IMR-90 (cell line): Measurements from ENCODE around the gene FBXO28. TPM values are rescaled to one million over a fixed set of nuclear protein-coding genes. Genes with fewer than 3 reads are reported as not detected.

Experiments used
- ATAC-seq: fragments of 200-7000 bp; cut with Tn5 transposase; 2 replicates; pipeline ENCODE4 v1.9.1; 2020; ENCODE audit warnings: low read depth, mild to moderate bottlenecking, moderate library complexity
- BruUV-seq: library from RNA; stranded (reverse); fragments of 400-500 nt; replicated peaks from 2 replicates; lab custom pipeline; 2021; lab: Mats Ljungman, UMichigan
- CTCF ChIA-PET: fragments of 300-600 bp; formaldehyde crosslinking; extraction: SDS; loops from one replicate; lab custom pipeline; 2021; ENCODE audit warnings: antibody characterized with exemption; lab: Yijun Ruan, JAX
- POLR2A ChIA-PET: fragments of 300-600 bp; sonication (Branson Sonifier 250); formaldehyde crosslinking; loops from one replicate; lab custom pipeline; 2022; ENCODE audit warnings: antibody characterized with exemption; ENCODE audit not compliant: unreplicated experiment; lab: Charles Lee
- DNase-seq: peaks from one replicate; pipeline ENCODE4 v3.0.0; 2013
- H2AFZ ChIP-seq: replicated peaks from 2 replicates; pipeline ENCODE3; 2013; ENCODE audit warnings: low read length, mild to moderate bottlenecking; ENCODE audit not compliant: poor library complexity
- H2AK5ac ChIP-seq: 2 replicates; pipeline ENCODE4 v1.6.1; 2013; ENCODE audit warnings: low read depth, low read length, inconsistent platforms
- H2AK9ac ChIP-seq: replicated peaks from 2 replicates; pipeline ENCODE3; 2013; ENCODE audit warnings: mild to moderate bottlenecking, low read depth, low read length, moderate library complexity; ENCODE audit not compliant: poor library complexity
- H2BK120ac ChIP-seq: 2 replicates; pipeline ENCODE4 v1.6.1; 2013; ENCODE audit warnings: low read depth, low read length, inconsistent platforms
- H2BK15ac ChIP-seq: 3 replicates; pipeline ENCODE4 v1.6.1; 2013; ENCODE audit warnings: low read depth, low read length, inconsistent platforms
- H2BK20ac ChIP-seq: 2 replicates; pipeline ENCODE4 v1.6.1; 2013; ENCODE audit warnings: low read depth, mild to moderate bottlenecking, inconsistent platforms, low read length, moderate library complexity
- H2BK5ac ChIP-seq: 2 replicates; pipeline ENCODE4 v1.6.1; 2013; ENCODE audit warnings: mild to moderate bottlenecking, low read depth, low read length, inconsistent platforms; ENCODE audit not compliant: poor library complexity, severe bottlenecking
- H3K14ac ChIP-seq: replicated peaks from 2 replicates; pipeline ENCODE4 v1.6.1; 2013; ENCODE audit warnings: low read depth, low read length, inconsistent platforms
- H3K18ac ChIP-seq: 2 replicates; pipeline ENCODE4 v1.6.1; 2013; ENCODE audit warnings: low read depth, low read length, control low read depth
- H3K23ac ChIP-seq: 2 replicates; pipeline ENCODE4 v1.6.1; 2013; ENCODE audit warnings: low read depth, low read length, inconsistent platforms
- H3K27ac ChIP-seq: 2 replicates; pipeline ENCODE4 v1.5.1; 2013; ENCODE audit warnings: mild to moderate bottlenecking, control low read depth, low read length; ENCODE audit not compliant: insufficient read depth
- H3K27me3 ChIP-seq: 2 replicates; pipeline ENCODE4 v1.6.1; 2013; ENCODE audit warnings: low read length; ENCODE audit not compliant: control insufficient read depth, insufficient read depth
- H3K36me3 ChIP-seq: 2 replicates; pipeline ENCODE4 v1.6.1; 2013; ENCODE audit warnings: low read length, mixed read lengths; ENCODE audit not compliant: control insufficient read depth, insufficient read depth
- H3K4ac ChIP-seq: 2 replicates; pipeline ENCODE4 v1.6.1; 2013; ENCODE audit warnings: low read depth, low read length, inconsistent platforms
- H3K4me1 ChIP-seq: 2 replicates; pipeline ENCODE4 v1.6.1; 2013; ENCODE audit warnings: low read length, mixed read lengths; ENCODE audit not compliant: control insufficient read depth, insufficient read depth
- H3K4me2 ChIP-seq: 2 replicates; pipeline ENCODE4 v1.6.1; 2013; ENCODE audit warnings: low read depth, mild to moderate bottlenecking, control low read depth, low read length, moderate library complexity
- H3K4me3 ChIP-seq: 2 replicates; pipeline ENCODE4 v1.5.1; 2013; ENCODE audit warnings: low read depth, mild to moderate bottlenecking, control low read depth, low read length, moderate library complexity; ENCODE audit not compliant: insufficient read depth
- H3K56ac ChIP-seq: 2 replicates; pipeline ENCODE4 v1.6.1; 2013; ENCODE audit warnings: low read length, inconsistent platforms; ENCODE audit not compliant: insufficient read depth; ENCODE audit errors: extremely low read depth
- H3K79me1 ChIP-seq, 2 experiments: 2 replicates each; pipeline ENCODE4 v1.6.1; 2013; ENCODE audit warnings: low read length in 2 of 2, inconsistent platforms in 1 of 2, low read depth in 1 of 2
- H3K9ac ChIP-seq: 2 replicates; pipeline ENCODE4 v1.6.1; 2013; ENCODE audit warnings: low read depth, low read length, control low read depth
- H3K9me1 ChIP-seq: 2 replicates; pipeline ENCODE4 v1.6.1; 2013; ENCODE audit warnings: low read length, inconsistent platforms; ENCODE audit not compliant: insufficient read depth
- H3K9me3 ChIP-seq: 2 replicates; pipeline ENCODE4 v1.6.1; 2013; ENCODE audit warnings: low read length; ENCODE audit not compliant: control insufficient read depth, insufficient read depth
- H4K20me1 ChIP-seq: 2 replicates; pipeline ENCODE4 v1.6.1; 2013; ENCODE audit warnings: low read length, inconsistent platforms; ENCODE audit not compliant: insufficient read depth
- H4K5ac ChIP-seq: 2 replicates; pipeline ENCODE4 v1.6.1; 2013; ENCODE audit warnings: mild to moderate bottlenecking, low read depth, low read length, control low read depth
- H4K8ac ChIP-seq, 2 experiments: 2 replicates each; pipeline ENCODE4 v1.6.1; 2013; ENCODE audit warnings: low read depth in 2 of 2, low read length in 2 of 2, control low read depth in 1 of 2, inconsistent platforms in 1 of 2
- H4K91ac ChIP-seq: 2 replicates; pipeline ENCODE4 v1.6.1; 2013; ENCODE audit warnings: low read depth, low read length, inconsistent platforms; ENCODE audit not compliant: insufficient read depth
- BHLHE40 ChIP-seq: fragments of 150-350 bp; IDR thresholded peaks from 2 replicates; pipeline ENCODE4 v1.6.1; 2016; ENCODE audit warnings: mild to moderate bottlenecking, low read depth, low read length
- CEBPB ChIP-seq: IDR thresholded peaks from 2 replicates; pipeline ENCODE4 v1.6.1; 2012; ENCODE audit warnings: low read depth, low read length, improper control_type of control experiment
- CHD1 ChIP-seq: IDR thresholded peaks from 2 replicates; pipeline ENCODE4 v1.6.1; 2012; ENCODE audit warnings: low read depth, low read length, improper control_type of control experiment
- FOS ChIP-seq: fragments of 150-350 bp; IDR thresholded peaks from 2 replicates; pipeline ENCODE4 v1.6.1; 2016; ENCODE audit warnings: low read depth, low read length
- MAFK ChIP-seq: IDR thresholded peaks from 2 replicates; pipeline ENCODE4 v1.6.1; 2012; ENCODE audit warnings: low read depth, low read length, improper control_type of control experiment
- MAZ ChIP-seq: IDR thresholded peaks from 2 replicates; pipeline ENCODE4 v1.6.1; 2012; ENCODE audit warnings: low read depth, mild to moderate bottlenecking, low read length, improper control_type of control experiment, moderate library complexity, borderline replicate concordance
- MXI1 ChIP-seq: IDR thresholded peaks from 2 replicates; pipeline ENCODE4 v1.6.1; 2012; ENCODE audit warnings: low read depth, mild to moderate bottlenecking, low read length, moderate library complexity, borderline replicate concordance
- NFE2L2 ChIP-seq: fragments of 150-350 bp; IDR thresholded peaks from 2 replicates; pipeline ENCODE4 v1.6.1; 2016; ENCODE audit warnings: low read depth, mild to moderate bottlenecking, low read length
- POLR2A ChIP-seq: IDR thresholded peaks from 2 replicates; pipeline ENCODE4 v1.6.1; 2012; ENCODE audit warnings: mild to moderate bottlenecking, low read depth, low read length
- RAD21 ChIP-seq: IDR thresholded peaks from 2 replicates; pipeline ENCODE4 v1.6.1; 2012; ENCODE audit warnings: low read length, improper control_type of control experiment
- RCOR1 ChIP-seq: IDR thresholded peaks from 2 replicates; pipeline ENCODE4 v1.6.1; 2012; ENCODE audit warnings: mild to moderate bottlenecking, low read length, improper control_type of control experiment; ENCODE audit not compliant: insufficient replicate concordance
- RFX5 ChIP-seq: IDR thresholded peaks from 2 replicates; pipeline ENCODE4 v1.8.0; 2012; ENCODE audit warnings: low read depth, mild to moderate bottlenecking, low read length, moderate library complexity
- SMC3 ChIP-seq: fragments of 150-350 bp; IDR thresholded peaks from 2 replicates; pipeline ENCODE4 v1.6.1; 2016; ENCODE audit warnings: low read depth, mild to moderate bottlenecking, antibody characterized with exemption, low read length, moderate library complexity
- WGBS, 2 experiments: methylation state at CpG; one replicate each; pipeline versions ENCODE4 v1.1.5 to v1.1.7; 2013; ENCODE audit warnings: missing lambda C conversion rate in 2 of 2; ENCODE audit not compliant: insufficient read length in 1 of 2; ENCODE audit errors: extremely low coverage in 2 of 2; 5-methylcytosine and 5-hydroxymethylcytosine counted together
- dilution Hi-C: fragments of 300-500 bp; cut with HindIII; formaldehyde crosslinking; loops from one replicate; pipeline ENCODE4 v1.14.3; 2018; ENCODE audit warnings: low sequenced_read_pairs; ENCODE audit not compliant: unreplicated experiment
- in situ Hi-C: fragments of 300-500 bp; cut with MboI; formaldehyde crosslinking; loops from 3 replicates; pipeline ENCODE4 v1.14.3; 2019; ENCODE audit warnings: low sequenced_read_pairs, inconsistent platforms, mixed read lengths
- intact Hi-C: fragments of 100-400 bp; cut with micrococcal nuclease; formaldehyde crosslinking; loops from 2 replicates; pipeline ENCODE4 v1.10.0; 2022
- polyA plus RNA-seq, 3 experiments: library from polyadenylated mRNA; depleted of rRNA; stranded (reverse); fragments of >200 nt; gene quantifications; 2 replicates each; pipeline ENCODE4 v1.2.3, GENCODE V29; 2012; ENCODE audit warnings: low replicate concordance in 1 of 3
- total RNA-seq: library from RNA; depleted of rRNA; stranded (reverse); fragments of >200 nt; gene quantifications from 2 replicates; pipeline ENCODE4 v1.2.3, GENCODE V29; 2012
- TF ChIP-seq, protein P1 (sequence below): conservative IDR thresholded peaks from 2 replicates; pipeline ENCODE4 v1.5.1; 2012; ENCODE audit warnings: mild to moderate bottlenecking, low read depth, low read length, improper control_type of control experiment
- TF ChIP-seq, protein P2 (sequence below): fragments of 150-350 bp; IDR thresholded peaks from 2 replicates; pipeline ENCODE4 v1.6.1; 2016; ENCODE audit warnings: low read depth, mild to moderate bottlenecking, low read length, moderate library complexity, borderline replicate concordance

FBXO28 gene
- total and polyA plus RNA-seq, 2 of the 4 experiments (the other 2 are of a cell fraction) = 11.6 to 22.6 TPM

DNA sequence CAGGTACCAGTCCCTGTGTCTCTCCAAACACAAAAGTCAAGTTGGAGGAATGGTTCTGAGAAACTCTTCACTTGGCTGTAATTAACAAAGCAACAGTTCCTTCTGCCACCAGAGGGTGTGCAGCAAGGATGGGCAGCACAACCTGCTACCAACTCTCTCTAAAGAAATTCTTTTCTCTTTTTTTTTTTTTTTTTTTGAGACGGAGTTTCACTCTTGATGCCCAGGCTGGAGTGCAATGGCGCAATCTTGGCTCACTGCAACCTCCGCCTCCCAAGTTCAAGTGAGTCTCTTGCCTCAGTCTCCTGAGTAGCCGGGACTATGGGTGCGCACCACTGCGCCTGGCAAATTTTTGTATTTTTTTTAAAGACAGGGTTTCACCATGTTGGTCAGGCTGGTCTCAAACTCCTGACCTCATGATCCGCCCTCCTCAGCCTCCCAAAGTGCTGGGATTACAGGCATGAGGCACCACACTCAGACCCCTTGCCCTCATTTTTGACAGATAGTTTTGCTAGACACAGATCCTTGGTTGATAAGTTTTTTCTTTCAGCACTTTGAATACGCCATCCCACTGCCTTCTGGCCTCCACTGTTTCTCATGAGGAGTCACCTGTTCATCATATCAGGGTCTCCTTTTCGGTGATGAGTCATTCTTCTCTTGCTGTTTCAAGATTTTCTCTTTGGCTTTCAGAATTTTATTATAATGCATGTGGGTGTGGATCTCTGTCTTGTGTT is 57.0 kb downstream of the FBXO28 start:
- no peak overlapping the region for H3K9ac ChIP-seq
- H3K27me3 ChIP-seq = no peaks in the 10 kb centered on the region
- BruUV-seq = no TSS peak
- POLR2A ChIA-PET = no interaction called here
- in situ Hi-C loops (no loop called here), intact Hi-C loops (loop anchor here (5.0 kb wide), 1 partner anchor 161 kb away; the partner anchor contains the start of gene NVL), dilution Hi-C loops (no loop called here)
- no peaks in the 10 kb centered on the region for H3K36me3 ChIP-seq
- H2AFZ ChIP-seq = peak overlapping the region; percentile 56
- H3K18ac ChIP-seq = no peak overlapping the region
- CTCF ChIA-PET = no interaction called here
- no peaks in the 10 kb centered on the region for H3K9me3 ChIP-seq
- no peak overlapping the region for H4K8ac ChIP-seq
- H2BK5ac ChIP-seq = no peak overlapping the region
- no peak overlapping the region for H2BK20ac ChIP-seq
- no peaks in the 10 kb centered on the region for H3K4me1 ChIP-seq
- ATAC-seq = no peak
- no peak overlapping the region for H2AK9ac ChIP-seq
- no peak overlapping the region for H2BK15ac ChIP-seq
- H3K4me2 ChIP-seq = no peak overlapping the region
- H2AK5ac ChIP-seq = no peak overlapping the region
- H3K4me3 ChIP-seq = no peak overlapping the region
- no peak overlapping the region for H4K5ac ChIP-seq
- WGBS, 2 experiments = no CpG with 5 or more reads among the region's 9 CpGs
- no peaks in the 10 kb centered on the region for H3K9me1 ChIP-seq
- no peak overlapping the region for H3K4ac ChIP-seq
- no peak overlapping the region for H2BK120ac ChIP-seq
- no peak for DNase-seq
- no peak overlapping the region for H3K56ac ChIP-seq
- H3K79me1 ChIP-seq = no peaks in the 10 kb centered on the region
- no peaks in the 10 kb centered on the region for H4K20me1 ChIP-seq
- no peak overlapping the region for H3K23ac ChIP-seq
- no peak overlapping the region for H3K14ac ChIP-seq
- H3K27ac ChIP-seq = no peak overlapping the region
- no peak overlapping the region for H4K91ac ChIP-seq
- TF ChIP-seq POLR2A (no peak), CHD1 (no peak), BHLHE40 (no peak), RAD21 (peak; percentile 38), MAFK (no peak), RCOR1 (no peak), SMC3 (peak; percentile 40), FOS (0 out of 2 replicates have a peak, but pooled peaks have one; percentile 18), MXI1 (no peak), NFE2L2 (no peak), CEBPB (no peak), MAZ (no peak), RFX5 (no peak)
- TF ChIP-seq, protein P1, sequence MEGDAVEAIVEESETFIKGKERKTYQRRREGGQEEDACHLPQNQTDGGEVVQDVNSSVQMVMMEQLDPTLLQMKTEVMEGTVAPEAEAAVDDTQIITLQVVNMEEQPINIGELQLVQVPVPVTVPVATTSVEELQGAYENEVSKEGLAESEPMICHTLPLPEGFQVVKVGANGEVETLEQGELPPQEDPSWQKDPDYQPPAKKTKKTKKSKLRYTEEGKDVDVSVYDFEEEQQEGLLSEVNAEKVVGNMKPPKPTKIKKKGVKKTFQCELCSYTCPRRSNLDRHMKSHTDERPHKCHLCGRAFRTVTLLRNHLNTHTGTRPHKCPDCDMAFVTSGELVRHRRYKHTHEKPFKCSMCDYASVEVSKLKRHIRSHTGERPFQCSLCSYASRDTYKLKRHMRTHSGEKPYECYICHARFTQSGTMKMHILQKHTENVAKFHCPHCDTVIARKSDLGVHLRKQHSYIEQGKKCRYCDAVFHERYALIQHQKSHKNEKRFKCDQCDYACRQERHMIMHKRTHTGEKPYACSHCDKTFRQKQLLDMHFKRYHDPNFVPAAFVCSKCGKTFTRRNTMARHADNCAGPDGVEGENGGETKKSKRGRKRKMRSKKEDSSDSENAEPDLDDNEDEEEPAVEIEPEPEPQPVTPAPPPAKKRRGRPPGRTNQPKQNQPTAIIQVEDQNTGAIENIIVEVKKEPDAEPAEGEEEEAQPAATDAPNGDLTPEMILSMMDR = peak; percentile 31; the same call in 1 of the 2 replicates
- TF ChIP-seq, protein P2, sequence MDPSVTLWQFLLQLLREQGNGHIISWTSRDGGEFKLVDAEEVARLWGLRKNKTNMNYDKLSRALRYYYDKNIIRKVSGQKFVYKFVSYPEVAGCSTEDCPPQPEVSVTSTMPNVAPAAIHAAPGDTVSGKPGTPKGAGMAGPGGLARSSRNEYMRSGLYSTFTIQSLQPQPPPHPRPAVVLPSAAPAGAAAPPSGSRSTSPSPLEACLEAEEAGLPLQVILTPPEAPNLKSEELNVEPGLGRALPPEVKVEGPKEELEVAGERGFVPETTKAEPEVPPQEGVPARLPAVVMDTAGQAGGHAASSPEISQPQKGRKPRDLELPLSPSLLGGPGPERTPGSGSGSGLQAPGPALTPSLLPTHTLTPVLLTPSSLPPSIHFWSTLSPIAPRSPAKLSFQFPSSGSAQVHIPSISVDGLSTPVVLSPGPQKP = no peak
